Left ventricle myocardium inferior (tissue), 1 donor: Measurements from ENCODE around the gene KLK15. TPM values are rescaled to one million over a fixed set of nuclear protein-coding genes. Genes with fewer than 3 reads are reported as not detected.

Experiments used
- DNase-seq: peaks from one replicate; pipeline ENCODE4 v3.0.0-alpha.2; 2020
- H3K27ac ChIP-seq: fragments of 200-600 bp; replicated peaks from 2 replicates; pipeline ENCODE4 v1.8.0; 2021
- H3K27me3 ChIP-seq: fragments of 200-600 bp; 2 replicates; pipeline ENCODE4 v1.8.0; 2021; ENCODE audit warnings: low read depth
- H3K36me3 ChIP-seq: fragments of 200-600 bp; 2 replicates; pipeline ENCODE4 v1.8.0; 2021
- H3K4me1 ChIP-seq: fragments of 200-600 bp; 2 replicates; pipeline ENCODE4 v1.8.0; 2021
- H3K4me3 ChIP-seq: fragments of 200-600 bp; 2 replicates; pipeline ENCODE4 v1.8.0; 2021; ENCODE audit warnings: mild to moderate bottlenecking, moderate library complexity
- H3K9me3 ChIP-seq: fragments of 200-600 bp; replicated peaks from 2 replicates; pipeline ENCODE4 v1.8.0; 2021
- CTCF ChIP-seq: fragments of 200-600 bp; IDR thresholded peaks from 2 replicates; pipeline ENCODE4 v1.8.0; 2021; ENCODE audit warnings: antibody characterized with exemption, mild to moderate bottlenecking, borderline replicate concordance
- intact Hi-C: fragments of 100-400 bp; cut with micrococcal nuclease; formaldehyde crosslinking; loops from one replicate; pipeline ENCODE4 v1.11.0; 2022
- total RNA-seq: library from RNA; stranded (reverse); fragmentation: NEBNext Ultra II Directional; extraction: Animal tissue kit (Norgen Biotek cat#: 25700); gene quantifications from one replicate; pipeline ENCODE4 v1.2.1, GENCODE V29; 2021
- donor health status: DM: no; HTN: yes; CAD: no; lungs with severe emphysema.

The KLK15 gene
- total RNA-seq, 1 donor from 2014 or later = not detected

- intact Hi-C loops = no loop called here
- peak overlapping the region; percentile 39 for H3K4me3 ChIP-seq
- no peak for DNase-seq
- H3K27ac ChIP-seq = no peak overlapping the region
- peaks cover 99% of the 10 kb centered on the region for H3K27me3 ChIP-seq
- no peak for TF ChIP-seq CTCF
- peaks cover 19% of the 10 kb centered on the region for H3K4me1 ChIP-seq
- no peaks in the 10 kb centered on the region for H3K36me3 ChIP-seq
- no peaks in the 10 kb centered on the region for H3K9me3 ChIP-seq
These were observed 12.7 kb downstream of the KLK15 start for GRCh38 chr19:50820549-50821247.

GRCh38 chr19:50820086-50820485 is 13.3 kb downstream of the KLK15 start:
- TF ChIP-seq CTCF = no peak
- Histone ChIP-seq H3K4me1 (peaks cover 19% of the 10 kb centered on the region), H3K4me3 (peak overlapping the region; percentile 39), H3K27ac (no peak overlapping the region), H3K27me3 (peaks cover 100% of the 10 kb centered on the region), H3K36me3 (no peaks in the 10 kb centered on the region), H3K9me3 (no peaks in the 10 kb centered on the region)
- DNase-seq = no peak
- intact Hi-C loops = no loop called here

GRCh38 chr19:50819636-50820035 is 13.7 kb downstream of the KLK15 start:
- no peak overlapping the region for H3K4me3 ChIP-seq
- intact Hi-C loops = no loop called here
- TF ChIP-seq CTCF = no peak
- no peaks in the 10 kb centered on the region for H3K36me3 ChIP-seq
- H3K27me3 ChIP-seq = peaks cover 100% of the 10 kb centered on the region
- H3K4me1 ChIP-seq = peaks cover 19% of the 10 kb centered on the region
- no peaks in the 10 kb centered on the region for H3K9me3 ChIP-seq
- DNase-seq = no peak
- no peak overlapping the region for H3K27ac ChIP-seq

- no peak for DNase-seq
- no peaks in the 10 kb centered on the region for H3K36me3 ChIP-seq
- peaks cover 100% of the 10 kb centered on the region for H3K27me3 ChIP-seq
- no peak for TF ChIP-seq CTCF
- peaks cover 19% of the 10 kb centered on the region for H3K4me1 ChIP-seq
- intact Hi-C loops = no loop called here
- H3K27ac ChIP-seq = no peak overlapping the region
- H3K9me3 ChIP-seq = no peaks in the 10 kb centered on the region
- H3K4me3 ChIP-seq = no peak overlapping the region
These were observed 14.4 kb downstream of the KLK15 start for GRCh38 chr19:50818859-50819472.

GRCh38 chr19:50817941-50818858 is 15.2 kb downstream of the KLK15 start:
- no peak for TF ChIP-seq CTCF
- intact Hi-C loops = no loop called here
- H3K36me3 ChIP-seq = no peaks in the 10 kb centered on the region
- H3K27ac ChIP-seq = no peak overlapping the region
- peak overlapping the region; percentile 51 for H3K4me3 ChIP-seq
- peaks cover 99% of the 10 kb centered on the region for H3K27me3 ChIP-seq
- DNase-seq = peak; percentile 37
- no peaks in the 10 kb centered on the region for H3K9me3 ChIP-seq
- H3K4me1 ChIP-seq = peaks cover 19% of the 10 kb centered on the region
